Coronary artery (tissue), 2 donors: Measurements from ENCODE around the gene ADGRA1.
A peak's percentile ranks its signal among the peaks of the same experiment; 100 is the strongest.

ENCODE experiments used
- DNase-seq: peaks from one replicate; pipeline ENCODE4 v3.0.0-alpha.2; 2017; ENCODE audit warnings: low spot score
- H3K27ac ChIP-seq, 2 donors: fragments of 200-600 bp; sonication (generic); one replicate each; pipeline ENCODE4 v1.5.1; 2016 to 2019
- H3K4me3 ChIP-seq: fragments of 200-600 bp; sonication (generic); 2 replicates; pipeline ENCODE4 v1.5.1; 2016; ENCODE audit warnings: mild to moderate bottlenecking, moderate library complexity
- TF ChIP-seq, protein P1 (sequence below): fragments of 200-600 bp; sonication (generic); IDR thresholded peaks from one replicate; pipeline ENCODE4 v1.5.1; 2019; ENCODE audit warnings: antibody characterized with exemption

Gene ADGRA1

GRCh38 chr10:133164816-133165555 is 77.3 kb downstream of the ADGRA1 start:
- no peak for DNase-seq
- Histone ChIP-seq H3K27ac (no peak overlapping the region), H3K4me3 (no peak overlapping the region)
- TF ChIP-seq, protein P1, sequence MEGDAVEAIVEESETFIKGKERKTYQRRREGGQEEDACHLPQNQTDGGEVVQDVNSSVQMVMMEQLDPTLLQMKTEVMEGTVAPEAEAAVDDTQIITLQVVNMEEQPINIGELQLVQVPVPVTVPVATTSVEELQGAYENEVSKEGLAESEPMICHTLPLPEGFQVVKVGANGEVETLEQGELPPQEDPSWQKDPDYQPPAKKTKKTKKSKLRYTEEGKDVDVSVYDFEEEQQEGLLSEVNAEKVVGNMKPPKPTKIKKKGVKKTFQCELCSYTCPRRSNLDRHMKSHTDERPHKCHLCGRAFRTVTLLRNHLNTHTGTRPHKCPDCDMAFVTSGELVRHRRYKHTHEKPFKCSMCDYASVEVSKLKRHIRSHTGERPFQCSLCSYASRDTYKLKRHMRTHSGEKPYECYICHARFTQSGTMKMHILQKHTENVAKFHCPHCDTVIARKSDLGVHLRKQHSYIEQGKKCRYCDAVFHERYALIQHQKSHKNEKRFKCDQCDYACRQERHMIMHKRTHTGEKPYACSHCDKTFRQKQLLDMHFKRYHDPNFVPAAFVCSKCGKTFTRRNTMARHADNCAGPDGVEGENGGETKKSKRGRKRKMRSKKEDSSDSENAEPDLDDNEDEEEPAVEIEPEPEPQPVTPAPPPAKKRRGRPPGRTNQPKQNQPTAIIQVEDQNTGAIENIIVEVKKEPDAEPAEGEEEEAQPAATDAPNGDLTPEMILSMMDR = no peak

DNA sequence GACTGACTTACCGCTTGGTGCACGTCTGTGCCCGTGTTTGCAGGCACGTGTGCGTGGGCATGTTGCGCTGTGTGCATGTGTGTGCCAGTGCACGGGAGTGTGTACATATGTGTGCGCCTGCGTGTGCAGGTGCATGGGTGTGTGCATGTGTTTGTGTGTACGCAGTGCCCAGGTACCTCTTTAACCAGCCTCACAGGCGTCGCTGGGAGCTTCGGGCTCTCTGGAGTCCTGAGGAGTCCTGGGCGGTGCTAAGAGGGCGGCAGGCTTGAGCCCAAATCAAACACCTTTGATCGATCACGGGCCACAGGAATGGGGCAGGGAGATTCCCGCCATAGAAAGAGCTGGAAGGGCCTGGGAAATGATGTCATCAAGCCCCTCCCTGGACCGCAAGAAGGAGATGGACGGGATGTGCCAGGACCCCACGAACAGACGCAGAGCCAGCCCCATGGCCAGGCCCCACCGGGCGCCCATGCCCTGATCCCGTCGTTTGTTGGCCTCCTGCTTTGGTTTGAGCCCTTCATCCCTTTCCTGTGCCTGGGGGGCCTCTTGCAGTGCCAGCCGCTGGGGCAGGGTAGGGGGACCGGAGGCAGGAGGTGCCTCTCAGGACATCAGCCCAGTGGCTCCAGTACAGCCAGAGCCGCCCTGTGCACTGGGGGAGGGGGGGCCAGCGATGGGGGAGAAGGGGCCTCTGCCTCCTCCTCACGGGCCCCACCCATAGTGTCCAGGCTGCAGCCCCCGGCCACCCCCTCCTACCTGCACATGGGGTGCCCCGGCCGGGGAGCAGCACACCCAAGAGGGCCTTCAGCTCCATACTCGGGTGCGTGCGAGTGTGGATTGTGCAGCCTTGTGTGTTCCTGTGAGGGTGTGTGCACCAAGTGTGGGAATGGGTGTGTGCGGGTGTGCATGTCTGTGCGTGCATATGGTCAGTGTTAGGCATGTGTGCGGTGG is 78.1 kb downstream of the ADGRA1 start:
- no peak for DNase-seq
- TF ChIP-seq, protein P1 = no peak

GRCh38 chr10:133166504-133166827 is 78.7 kb downstream of the ADGRA1 start:
- TF ChIP-seq, protein P1 = no peak
- DNase-seq = no peak

More for the DNA sequence above, 78.1 kb downstream of the ADGRA1 start:
- Histone ChIP-seq H3K27ac (no peak overlapping the region), H3K4me3 (no peak overlapping the region)

GRCh38 chr10:133166828-133167692 is 79.3 kb downstream of the ADGRA1 start:
- no peak for DNase-seq
- Histone ChIP-seq H3K27ac (no peak overlapping the region), H3K4me3 (no peak overlapping the region)
- TF ChIP-seq, protein P1 = no peak

More at GRCh38 chr10:133166504-133166827, 78.7 kb downstream of the ADGRA1 start:
- H3K27ac ChIP-seq = no peak overlapping the region
- no peak overlapping the region for H3K4me3 ChIP-seq

- DNase-seq = peak; percentile 33
- Histone ChIP-seq H3K27ac (no peak overlapping the region), H3K4me3 (no peak overlapping the region)
- TF ChIP-seq, protein P1 = no peak
Observed at GRCh38 chr10:133167693-133168616, 80.2 kb downstream of the ADGRA1 start.

- Histone ChIP-seq H3K4me3 (no peak overlapping the region), H3K27ac (no peak overlapping the region)
- DNase-seq = peak; percentile 28
- TF ChIP-seq, protein P1 = no peak
Observed at GRCh38 chr10:133168617-133169031, 80.9 kb downstream of the ADGRA1 start.
